HG03457 (cell line): ENCODE measurements around the gene L1TD1.
"Not testable (repeated sequence)": the region's sequence is repeated elsewhere in the genome, so short reads cannot be mapped to it uniquely, and the experiment has no call there.

Experiments
- ATAC-seq: cut with Tn5 transposase; IDR thresholded peaks from one replicate; pipeline ENCODE4 v1.9.1; 2021; ENCODE audit warnings: moderate number of reproducible peaks; ENCODE audit not compliant: unreplicated experiment

Gene L1TD1

GRCh38 chr1:62235576-62235975 lies 40.9 kb downstream of the L1TD1 start:
- ATAC-seq: no peak

- ATAC-seq: no peak
Measured at GRCh38 chr1:62237361-62237760, 42.7 kb downstream of the L1TD1 start.

- ATAC-seq: no peak
Measured at GRCh38 chr1:62237950-62238374, 43.3 kb downstream of the L1TD1 start.

- ATAC-seq: no peak
Measured at GRCh38 chr1:62238507-62238906, 43.9 kb downstream of the L1TD1 start.

GRCh38 chr1:62239652-62240403 lies 45.2 kb downstream of the L1TD1 start:
- not testable (repeated sequence) for ATAC-seq

GRCh38 chr1:62240651-62241370 lies 46.2 kb downstream of the L1TD1 start:
- ATAC-seq: no peak

GRCh38 chr1:62241371-62242131 lies 46.9 kb downstream of the L1TD1 start:
- ATAC-seq: no peak

- not testable (repeated sequence) for ATAC-seq
Measured at GRCh38 chr1:62244380-62244779, 49.7 kb downstream of the L1TD1 start.

GRCh38 chr1:62245201-62245600 lies 50.6 kb downstream of the L1TD1 start:
- ATAC-seq: no peak

- ATAC-seq: no peak
Measured at GRCh38 chr1:62247391-62248168, 52.9 kb downstream of the L1TD1 start.

GRCh38 chr1:62250126-62250726 lies 55.6 kb downstream of the L1TD1 start:
- no peak for ATAC-seq

- ATAC-seq: no peak
Measured at GRCh38 chr1:62259551-62259950, 64.9 kb downstream of the L1TD1 start.

- no peak for ATAC-seq
Measured at GRCh38 chr1:62260688-62261087, 66.0 kb downstream of the L1TD1 start.
